Heart right ventricle (tissue), 16 donors: ENCODE measurements around the gene RAX2. TPM values are rescaled to one million over a fixed set of nuclear protein-coding genes. Genes with fewer than 3 reads are reported as not detected.

Experiments used
- ATAC-seq, 8 donors: fragments of 200-7000 bp; cut with Tn5 transposase; one replicate each; pipeline ENCODE4 v1.9.1; 2020; ENCODE audit warnings: mild to moderate bottlenecking in 8 of 8, moderate library complexity in 8 of 8, moderate number of reproducible peaks in 1 of 8
- DNase-seq, 2 donors: peaks; one replicate each; pipeline ENCODE4 v3.0.0-alpha.2; 2020
- H3K27ac ChIP-seq, 10 donors: fragments of 200-600 bp; sonication (generic) in 2 of 10; one replicate each; pipeline versions ENCODE4 v1.5.0 to v1.8.0; 2020 to 2022; ENCODE audit warnings: mild to moderate bottlenecking in 3 of 10
- H3K27me3 ChIP-seq, 7 donors: fragments of 200-600 bp; one replicate each; pipeline ENCODE4 v1.8.0; 2021 to 2022; ENCODE audit warnings: mild to moderate bottlenecking in 2 of 7
- H3K36me3 ChIP-seq, 9 donors: fragments of 200-600 bp; sonication (generic) in 1 of 9; one replicate each; pipeline versions ENCODE4 v1.5.0 to v1.8.0; 2020 to 2022; ENCODE audit warnings: mild to moderate bottlenecking in 2 of 9
- H3K4me1 ChIP-seq, 9 donors: fragments of 200-600 bp; sonication (generic) in 1 of 9; one replicate each; pipeline versions ENCODE4 v1.5.0 to v1.8.0; 2020 to 2022; ENCODE audit warnings: mild to moderate bottlenecking in 4 of 9
- H3K4me3 ChIP-seq, 10 donors: fragments of 200-600 bp; sonication (generic) in 2 of 10; one replicate each; pipeline versions ENCODE4 v1.5.0 to v1.8.0; 2020 to 2022; ENCODE audit warnings: mild to moderate bottlenecking in 7 of 10, moderate library complexity in 2 of 10
- H3K9me3 ChIP-seq, 11 donors: fragments of 200-600 bp in 10 of 11; sonication (generic) in 2 of 11; one replicate each; pipeline versions ENCODE4 v1.5.0 to v1.8.0; 2013 to 2022; ENCODE audit warnings: mild to moderate bottlenecking in 2 of 11, control low read depth in 1 of 11, moderate library complexity in 1 of 11
- CTCF ChIP-seq, 9 donors: fragments of 200-600 bp; sonication (generic) in 2 of 9; IDR thresholded peaks; one replicate each; pipeline versions ENCODE4 v1.5.0 to v1.8.0; 2021 to 2022; ENCODE audit warnings: antibody characterized with exemption in 9 of 9, mild to moderate bottlenecking in 5 of 9, moderate library complexity in 1 of 9
- WGBS, 2 donors: extraction: QIAGEN DNeasy Blood & Tissue Kit; methylation state at CpG; one replicate each; pipeline ENCODE4 v1.1.7; 2013; ENCODE audit warnings: inconsistent platforms in 1 of 2; 5-methylcytosine and 5-hydroxymethylcytosine counted together
- intact Hi-C, 10 donors: fragments of 100-400 bp; cut with DNase I; formaldehyde crosslinking; loops; one replicate each; pipeline versions ENCODE4 v1.11.1 to v1.14.2; 2022
- polyA plus RNA-seq, 2 donors: library from polyadenylated mRNA; stranded (reverse); fragments of 200-250 nt; gene quantifications; one replicate each; pipeline ENCODE4 v1.2.3, GENCODE V29; 2013
- total RNA-seq, 10 donors: library from RNA; stranded (reverse); fragmentation: NEBNext Ultra II Directional in 3 of 10; extraction: Animal tissue kit (Norgen Biotek cat#: 25700) in 3 of 10; gene quantifications; one replicate each; pipeline versions ENCODE4 v1.2.1 to v1.2.4, GENCODE V29; 2021 to 2023
- donor health status: Arrhythmogenic right ventricular cardiomyopathy.
- donor health status: ischemic (EF 13 %, LVEDD 7.1; RV severe dilation, severe dysfunction).
- donor health status: healthy with polysubstance abuse.
- donor health status: DM: no; HTN: yes; CAD: no.
- donor health status: DM: no; HTN: no; CAD: no.
- donor health status: ischemic (EF 25% LVEDD 6.9; RV normal size, moderate dysfunction).
- donor health status: ischemic (EF 25% LVEDD 5.7; RV mildly dilated, moderate dysfunction).
- donor health status: healthy.
- donor health status: DM: yes; HTN: yes; CAD: no.
- donor health status: Ischemic cardiomyopathy.
- donor health status: ischemic (EF 35%, LVEDD 5.7; RV mildly dilated, moderate dysfunction).
- donor health status: nonischemic (EF 11% LVEDD 7.7; RV severe dilation, severe dysfunction).
- donor health status: DM: yes; HTN: yes; CAD: no.
- donor health status: PGD.
- donor health status: ischemic (EF 29% LVEDD 5.4; RV normal size, mild dysfunction).
- donor health status: nonischemic (EF 23%, LVEDD 6.1; RV moderate dilation, normal function).

Gene RAX2
- total and polyA plus RNA-seq, 12 donors = not detected

DNA sequence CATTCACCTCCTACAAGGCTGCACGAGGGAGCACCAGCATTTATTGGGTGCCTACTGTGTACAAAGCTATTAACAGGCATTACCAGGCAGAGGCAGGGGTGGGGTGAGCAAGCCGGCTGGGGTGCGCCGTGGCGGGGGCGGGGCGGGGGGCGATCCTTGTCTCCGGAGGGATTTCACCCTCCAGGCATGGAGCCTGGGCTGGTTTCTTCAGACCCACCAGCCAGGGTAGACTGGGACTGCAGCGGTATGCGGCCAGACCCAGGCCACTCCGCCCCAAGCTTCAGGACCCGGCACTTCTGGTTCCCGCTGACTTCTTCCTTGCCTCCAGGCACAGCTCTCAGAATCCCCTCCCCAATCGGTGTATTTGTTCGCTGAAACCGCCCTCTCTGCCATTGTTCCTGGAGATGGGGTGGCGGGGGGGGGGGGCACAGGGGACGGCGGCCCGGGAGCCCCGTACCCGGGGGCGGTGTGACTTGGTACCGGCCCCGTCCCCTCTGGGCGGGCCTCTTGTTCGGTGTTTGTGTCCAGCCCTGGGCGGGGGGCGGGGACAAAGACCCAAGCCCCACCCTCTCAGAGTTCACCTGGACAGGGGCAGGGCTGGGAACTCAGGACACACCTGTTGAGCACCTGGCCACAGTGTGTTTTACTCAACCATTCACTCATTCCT is 49.5 kb downstream of the RAX2 start:
- no peaks in the 10 kb centered on the region for H3K36me3 ChIP-seq
- DNase-seq (no peak), ATAC-seq (no peak)
- peaks cover 0 to 20% (median 9%) of the 10 kb centered on the region in 9 donors for H3K4me1 ChIP-seq
- intact Hi-C loops = no loop called here
- no peak overlapping the region for H3K4me3 ChIP-seq
- peaks cover 22 to 80% (median 59%) of the 10 kb centered on the region in 7 donors for H3K27me3 ChIP-seq
- no peaks in the 10 kb centered on the region for H3K9me3 ChIP-seq
- WGBS, 2 donors = 1 to 3% methylated on average over 26 to 27 of the region's 30 CpGs
- TF ChIP-seq CTCF (IDR thresholded peaks at IDR 0.05) = no peak
- H3K27ac ChIP-seq = no peak overlapping the region

- H3K4me1 ChIP-seq = peaks cover 0 to 20% (median 9%) of the 10 kb centered on the region in 9 donors
- peaks cover 22 to 80% (median 59%) of the 10 kb centered on the region in 7 donors for H3K27me3 ChIP-seq
- ATAC-seq (peak in 1 of 8 donors; percentile 23), DNase-seq (no peak)
- intact Hi-C loops = no loop called here
- H3K27ac ChIP-seq = no peak overlapping the region
- H3K36me3 ChIP-seq = no peaks in the 10 kb centered on the region
- H3K9me3 ChIP-seq = no peaks in the 10 kb centered on the region
- TF ChIP-seq CTCF (IDR thresholded peaks at IDR 0.05) = no peak
- WGBS, 2 donors = 4% methylated on average over 24 to 26 of the region's 26 CpGs
- H3K4me3 ChIP-seq = peak overlapping the region in 3 of 10 donors; percentile 12 to 28 (median 22)
These were observed 50.1 kb downstream of the RAX2 start for GRCh38 chr19:3721887-3722442.

DNA sequence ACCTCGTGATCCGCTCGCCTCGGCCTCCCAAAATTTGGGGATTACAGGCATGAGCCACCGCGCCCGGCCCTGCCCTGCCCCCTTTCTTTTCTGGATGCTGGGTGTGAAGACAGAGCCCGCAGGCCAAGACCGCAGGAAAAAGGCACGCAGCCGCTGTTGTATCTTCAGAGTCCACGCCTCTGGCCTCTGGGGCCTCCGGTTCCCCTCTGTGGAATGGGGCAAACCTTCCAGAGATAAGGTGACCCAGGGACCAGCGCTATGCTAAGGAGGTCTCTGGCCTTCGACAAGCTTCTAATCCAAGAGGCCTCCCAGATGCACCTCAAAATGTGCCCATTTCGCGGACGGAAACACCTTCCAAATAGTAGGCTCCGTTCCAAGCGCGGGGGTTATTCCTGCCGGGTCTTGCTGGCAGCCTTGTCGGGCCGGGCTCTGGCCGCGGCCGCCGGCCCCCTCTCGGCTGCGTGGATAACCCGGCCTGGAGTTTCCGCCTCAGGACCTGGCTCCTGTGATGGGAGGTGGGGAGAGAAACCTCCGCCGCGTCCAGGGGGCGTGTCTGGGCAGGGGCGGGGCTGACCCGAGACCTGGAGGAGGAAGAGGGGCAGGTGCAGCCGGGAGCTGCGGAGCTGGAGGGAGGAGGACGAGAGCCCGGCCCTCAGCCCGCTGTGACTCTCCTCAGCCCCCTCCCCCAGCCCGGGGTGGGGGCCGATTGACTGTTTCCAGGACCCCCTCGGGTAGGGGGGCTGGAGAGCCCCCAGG is 50.7 kb downstream of the RAX2 start:
- intact Hi-C loops = no loop called here
- peak overlapping the region in 3 of 10 donors; percentile 12 to 28 (median 22) for H3K4me3 ChIP-seq
- no peak overlapping the region for H3K27ac ChIP-seq
- DNase-seq = peak; percentile 74 to 78
- H3K36me3 ChIP-seq = no peaks in the 10 kb centered on the region
- no peaks in the 10 kb centered on the region for H3K9me3 ChIP-seq
- ATAC-seq = peak; percentile 76 to 92 (median 83)
- 19 to 20% methylated on average over 46 of the region's 46 CpGs for WGBS, 2 donors
- H3K27me3 ChIP-seq = peaks cover 22 to 78% (median 59%) of the 10 kb centered on the region in 7 donors
- peaks cover 0 to 20% (median 9%) of the 10 kb centered on the region in 9 donors for H3K4me1 ChIP-seq
- TF ChIP-seq CTCF (IDR thresholded peaks at IDR 0.05) = no peak

- Histone ChIP-seq H3K36me3 (no peaks in the 10 kb centered on the region), H3K4me1 (peaks cover 0 to 20% (median 9%) of the 10 kb centered on the region in 9 donors), H3K4me3 (no peak overlapping the region), H3K27me3 (peaks cover 22 to 70% (median 59%) of the 10 kb centered on the region in 7 donors), H3K27ac (no peak overlapping the region), H3K9me3 (no peaks in the 10 kb centered on the region)
- ATAC-seq = no peak
- intact Hi-C loops = no loop called here
- DNase-seq = no peak
- TF ChIP-seq CTCF (IDR thresholded peaks at IDR 0.05) = no peak
- WGBS, 2 donors = 25 to 28% methylated on average over 9 of the region's 9 CpGs
These were observed 51.6 kb downstream of the RAX2 start for GRCh38 chr19:3720349-3720917.
